SK-N-MC (cell line): Measurements from ENCODE around the gene SPG21.

Experiments
- EZH2 ChIP-seq: fragments of 200-600 bp; sonication (generic); IDR thresholded peaks from one replicate; pipeline ENCODE4 v1.6.1; 2017; ENCODE audit warnings: antibody characterized with exemption
- POLR2AphosphoS5 ChIP-seq: IDR thresholded peaks from 2 replicates; pipeline ENCODE4 v1.6.1; 2012; ENCODE audit warnings: mild to moderate bottlenecking, low read depth, low read length, borderline replicate concordance

DNA sequence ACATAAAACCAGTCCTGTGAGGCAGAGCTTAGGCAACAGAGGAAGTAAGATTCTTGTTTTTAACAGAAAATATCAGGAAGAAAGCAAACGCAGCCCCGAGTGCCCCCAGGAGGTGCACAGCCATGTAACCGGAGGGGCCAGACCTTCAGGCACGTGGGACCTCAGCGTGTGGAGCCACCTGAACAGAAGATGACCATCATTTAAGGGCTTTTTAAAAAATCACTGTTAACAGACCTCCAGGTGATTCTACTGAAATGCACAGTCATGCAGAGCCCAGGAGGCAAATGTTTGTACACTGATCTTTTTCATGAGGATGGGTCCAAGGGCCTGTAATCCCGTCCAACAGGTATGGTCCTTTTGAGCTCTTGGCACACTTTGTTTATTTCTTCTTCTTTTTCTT lies 38.8 kb downstream of the SPG21 start:
- no peak for TF ChIP-seq POLR2AphosphoS5
- no peak for TF ChIP-seq EZH2
